ENCODE results near the gene EXOC3L1.

DNA sequence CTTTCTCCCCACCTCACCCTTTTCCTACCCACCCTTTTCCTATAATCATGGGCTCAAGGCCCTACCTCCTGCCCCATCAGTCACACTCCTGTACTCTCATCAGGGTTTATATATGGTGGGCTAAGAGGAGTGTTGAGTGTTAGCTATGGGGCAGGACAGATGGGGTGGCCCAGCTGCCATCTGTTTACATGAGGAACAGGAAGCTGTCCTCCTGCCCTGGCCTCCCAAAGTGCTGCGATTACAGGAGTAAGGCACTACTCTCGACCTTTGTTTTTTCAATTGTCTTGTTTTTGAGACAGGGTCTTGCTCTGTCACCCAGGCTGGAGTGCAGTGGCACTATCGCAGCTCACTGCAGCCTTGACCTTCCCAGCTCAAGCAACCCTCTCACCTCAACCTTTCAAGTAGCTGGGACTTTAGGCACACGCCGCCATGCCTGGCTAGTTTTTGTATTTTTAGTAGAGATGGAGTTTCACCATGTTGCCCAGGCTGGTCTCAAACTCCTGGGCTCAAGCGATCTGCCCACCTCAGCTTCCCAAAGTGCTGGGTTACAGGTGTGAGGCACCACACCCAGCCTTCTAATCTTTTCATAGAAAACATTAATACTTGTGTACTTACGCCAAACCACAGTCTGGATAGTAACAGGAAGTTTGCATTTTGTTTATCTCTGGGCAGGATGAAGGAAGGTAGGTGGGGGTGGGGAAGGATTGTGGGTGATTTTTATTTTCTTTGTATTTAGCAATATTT lies 31.9 kb downstream of the EXOC3L1 start:
- TF ChIP-seq, protein P1, sequence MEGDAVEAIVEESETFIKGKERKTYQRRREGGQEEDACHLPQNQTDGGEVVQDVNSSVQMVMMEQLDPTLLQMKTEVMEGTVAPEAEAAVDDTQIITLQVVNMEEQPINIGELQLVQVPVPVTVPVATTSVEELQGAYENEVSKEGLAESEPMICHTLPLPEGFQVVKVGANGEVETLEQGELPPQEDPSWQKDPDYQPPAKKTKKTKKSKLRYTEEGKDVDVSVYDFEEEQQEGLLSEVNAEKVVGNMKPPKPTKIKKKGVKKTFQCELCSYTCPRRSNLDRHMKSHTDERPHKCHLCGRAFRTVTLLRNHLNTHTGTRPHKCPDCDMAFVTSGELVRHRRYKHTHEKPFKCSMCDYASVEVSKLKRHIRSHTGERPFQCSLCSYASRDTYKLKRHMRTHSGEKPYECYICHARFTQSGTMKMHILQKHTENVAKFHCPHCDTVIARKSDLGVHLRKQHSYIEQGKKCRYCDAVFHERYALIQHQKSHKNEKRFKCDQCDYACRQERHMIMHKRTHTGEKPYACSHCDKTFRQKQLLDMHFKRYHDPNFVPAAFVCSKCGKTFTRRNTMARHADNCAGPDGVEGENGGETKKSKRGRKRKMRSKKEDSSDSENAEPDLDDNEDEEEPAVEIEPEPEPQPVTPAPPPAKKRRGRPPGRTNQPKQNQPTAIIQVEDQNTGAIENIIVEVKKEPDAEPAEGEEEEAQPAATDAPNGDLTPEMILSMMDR (IDR thresholded peaks at IDR 0.05): no peak
- no peak for TF ChIP-seq POLR2A (IDR thresholded peaks at IDR 0.05)
